DND-41 (cell line): ENCODE data around the gene SPATA12.

Experiments
- ATAC-seq: fragments of 200-7000 bp; cut with Tn5 transposase; 3 replicates; pipeline ENCODE4 v1.9.1; 2021; ENCODE audit warnings: low read depth; ENCODE audit not compliant: insufficient read depth
- DNase-seq: peaks from one replicate; pipeline ENCODE4 v3.0.0-alpha.2; 2020
- H2AFZ ChIP-seq: 2 replicates; pipeline ENCODE4 v1.6.0; 2012; ENCODE audit warnings: low read depth, low read length
- H3K27ac ChIP-seq: 2 replicates; pipeline ENCODE4 v1.5.1; 2012; ENCODE audit warnings: low read length, inconsistent platforms
- H3K27me3 ChIP-seq: fragments of 200-600 bp; sonication (generic); 2 replicates; pipeline ENCODE4 v1.6.0; 2012; ENCODE audit warnings: low read length, mild to moderate bottlenecking, inconsistent platforms; ENCODE audit not compliant: insufficient read depth, poor library complexity
- H3K36me3 ChIP-seq: 2 replicates; pipeline ENCODE4 v1.5.1; 2012; ENCODE audit warnings: low read length, inconsistent platforms; ENCODE audit not compliant: insufficient read depth
- H3K4me1 ChIP-seq: 2 replicates; pipeline ENCODE4 v1.5.1; 2012; ENCODE audit warnings: mild to moderate bottlenecking, low read length; ENCODE audit not compliant: insufficient read depth
- H3K4me2 ChIP-seq: 2 replicates; pipeline ENCODE4 v1.6.0; 2012; ENCODE audit warnings: mild to moderate bottlenecking, moderate library complexity, low read length, inconsistent platforms; ENCODE audit not compliant: insufficient read depth
- H3K4me3 ChIP-seq, 2 experiments: fragments of 200-600 bp in 1 of 2; shearing (Covaris generic) in 1 of 2; 2 replicates each; pipeline ENCODE4 v1.5.1; 2012 to 2016; ENCODE audit warnings: inconsistent platforms in 2 of 2, low read length in 2 of 2, mild to moderate bottlenecking in 2 of 2, low read depth in 1 of 2, moderate library complexity in 1 of 2
- H3K79me2 ChIP-seq: 2 replicates; pipeline ENCODE4 v1.6.0; 2012; ENCODE audit warnings: low read length, inconsistent platforms; ENCODE audit not compliant: insufficient read depth
- H3K9ac ChIP-seq: 2 replicates; pipeline ENCODE4 v1.6.0; 2012; ENCODE audit warnings: low read depth, mild to moderate bottlenecking, inconsistent platforms, low read length, moderate library complexity
- H3K9me3 ChIP-seq: 2 replicates; pipeline ENCODE4 v1.5.1; 2012; ENCODE audit warnings: low read length, moderate library complexity, mild to moderate bottlenecking, inconsistent platforms; ENCODE audit not compliant: insufficient read depth, severe bottlenecking
- H4K20me1 ChIP-seq: 2 replicates; pipeline ENCODE4 v1.6.0; 2012; ENCODE audit warnings: low read length; ENCODE audit not compliant: insufficient read depth
- EZH2 ChIP-seq: IDR thresholded peaks from 3 replicates; pipeline ENCODE4 v1.6.1; 2012; ENCODE audit warnings: borderline replicate concordance, low read depth, mild to moderate bottlenecking, moderate library complexity, low read length, inconsistent platforms; ENCODE audit not compliant: severe bottlenecking
- TF ChIP-seq, protein P1 (sequence below): IDR thresholded peaks from 2 replicates; pipeline ENCODE4 v1.5.1; 2012; ENCODE audit warnings: borderline replicate concordance, low read length, moderate library complexity, mild to moderate bottlenecking; ENCODE audit not compliant: poor library complexity, severe bottlenecking; ENCODE audit errors: extremely low read depth

Gene SPATA12

GRCh38 chr3:57052662-57053061, 7.8 kb upstream of the SPATA12 start:
- Histone ChIP-seq H3K4me2 (no peak overlapping the region), H3K4me1 (no peaks in the 10 kb centered on the region), H4K20me1 (no peaks in the 10 kb centered on the region), H3K9ac (no peak overlapping the region), H2AFZ (no peak overlapping the region), H3K4me3 (no peak overlapping the region), H3K9me3 (no peaks in the 10 kb centered on the region), H3K27ac (no peak overlapping the region), H3K27me3 (peaks cover 14% of the 10 kb centered on the region), H3K36me3 (no peaks in the 10 kb centered on the region), H3K79me2 (no peaks in the 10 kb centered on the region)
- TF ChIP-seq, protein P1, sequence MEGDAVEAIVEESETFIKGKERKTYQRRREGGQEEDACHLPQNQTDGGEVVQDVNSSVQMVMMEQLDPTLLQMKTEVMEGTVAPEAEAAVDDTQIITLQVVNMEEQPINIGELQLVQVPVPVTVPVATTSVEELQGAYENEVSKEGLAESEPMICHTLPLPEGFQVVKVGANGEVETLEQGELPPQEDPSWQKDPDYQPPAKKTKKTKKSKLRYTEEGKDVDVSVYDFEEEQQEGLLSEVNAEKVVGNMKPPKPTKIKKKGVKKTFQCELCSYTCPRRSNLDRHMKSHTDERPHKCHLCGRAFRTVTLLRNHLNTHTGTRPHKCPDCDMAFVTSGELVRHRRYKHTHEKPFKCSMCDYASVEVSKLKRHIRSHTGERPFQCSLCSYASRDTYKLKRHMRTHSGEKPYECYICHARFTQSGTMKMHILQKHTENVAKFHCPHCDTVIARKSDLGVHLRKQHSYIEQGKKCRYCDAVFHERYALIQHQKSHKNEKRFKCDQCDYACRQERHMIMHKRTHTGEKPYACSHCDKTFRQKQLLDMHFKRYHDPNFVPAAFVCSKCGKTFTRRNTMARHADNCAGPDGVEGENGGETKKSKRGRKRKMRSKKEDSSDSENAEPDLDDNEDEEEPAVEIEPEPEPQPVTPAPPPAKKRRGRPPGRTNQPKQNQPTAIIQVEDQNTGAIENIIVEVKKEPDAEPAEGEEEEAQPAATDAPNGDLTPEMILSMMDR, result no peak
- TF ChIP-seq EZH2, result no peak
- DNase-seq (no peak), ATAC-seq (no peak)

DNA sequence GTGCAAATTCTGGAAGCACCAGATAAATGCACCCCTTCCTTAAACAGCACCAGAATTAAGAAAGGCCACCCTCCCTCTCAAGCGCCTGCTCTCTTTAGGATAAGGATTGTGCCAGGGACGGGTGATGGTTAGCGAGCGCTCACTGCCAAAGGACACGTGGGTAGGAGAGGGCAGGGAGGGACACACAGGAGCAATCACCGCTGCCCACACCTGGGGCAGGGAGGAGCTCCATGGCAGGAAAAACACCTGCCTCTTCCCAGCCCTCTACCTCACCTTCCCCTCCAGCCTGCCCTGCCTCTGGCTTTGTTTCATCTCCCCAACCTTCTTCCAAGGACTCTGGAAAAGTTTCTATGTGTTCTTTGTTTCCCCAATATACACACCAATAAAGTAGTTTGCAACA, 7.3 kb upstream of the SPATA12 start:
- TF ChIP-seq EZH2, result no peak
- TF ChIP-seq, protein P1, result no peak
- H2AFZ ChIP-seq, result no peak overlapping the region
- no peak overlapping the region for H3K4me3 ChIP-seq
- H3K4me2 ChIP-seq, result no peak overlapping the region
- no peaks in the 10 kb centered on the region for H3K79me2 ChIP-seq
- H4K20me1 ChIP-seq, result no peaks in the 10 kb centered on the region
- H3K27ac ChIP-seq, result no peak overlapping the region
- no peak for ATAC-seq
- no peaks in the 10 kb centered on the region for H3K36me3 ChIP-seq
- H3K9me3 ChIP-seq, result no peaks in the 10 kb centered on the region
- H3K9ac ChIP-seq, result no peak overlapping the region
- H3K4me1 ChIP-seq, result no peaks in the 10 kb centered on the region
- DNase-seq, result no peak
- peaks cover 12% of the 10 kb centered on the region for H3K27me3 ChIP-seq

- no peaks in the 10 kb centered on the region for H4K20me1 ChIP-seq
- DNase-seq (no peak), ATAC-seq (no peak)
- no peak overlapping the region for H3K4me2 ChIP-seq
- TF ChIP-seq, protein P1, result no peak
- no peak for TF ChIP-seq EZH2
- H3K27me3 ChIP-seq, result no peaks in the 10 kb centered on the region
- no peak overlapping the region for H3K27ac ChIP-seq
- no peak overlapping the region for H3K9ac ChIP-seq
- no peaks in the 10 kb centered on the region for H3K4me1 ChIP-seq
- H3K79me2 ChIP-seq, result no peaks in the 10 kb centered on the region
- H3K9me3 ChIP-seq, result no peaks in the 10 kb centered on the region
- H3K4me3 ChIP-seq, result no peak overlapping the region
- H2AFZ ChIP-seq, result no peak overlapping the region
- no peaks in the 10 kb centered on the region for H3K36me3 ChIP-seq
Observed at GRCh38 chr3:57057351-57057750, 3.1 kb upstream of the SPATA12 start.

- H2AFZ ChIP-seq, result no peak overlapping the region
- H3K79me2 ChIP-seq, result no peaks in the 10 kb centered on the region
- DNase-seq (no peak), ATAC-seq (no peak)
- no peak overlapping the region for H3K27ac ChIP-seq
- no peaks in the 10 kb centered on the region for H4K20me1 ChIP-seq
- no peak overlapping the region for H3K9ac ChIP-seq
- H3K4me1 ChIP-seq, result no peaks in the 10 kb centered on the region
- no peak overlapping the region for H3K4me3 ChIP-seq
- no peak overlapping the region for H3K4me2 ChIP-seq
- H3K27me3 ChIP-seq, result no peaks in the 10 kb centered on the region
- no peaks in the 10 kb centered on the region for H3K36me3 ChIP-seq
- TF ChIP-seq EZH2, result no peak
- TF ChIP-seq, protein P1, result no peak
- H3K9me3 ChIP-seq, result no peaks in the 10 kb centered on the region
Observed at GRCh38 chr3:57059411-57059810, 1.1 kb upstream of the SPATA12 start.
